Activated naive CD4-positive, alpha-beta T cell treated with anti-CD3 and anti-CD28 coated beads, Interleukin-2, amount 50 U/mL, for 72 hours (primary cell): ENCODE data around the gene CAPN15. TPM values are rescaled to one million over a fixed set of nuclear protein-coding genes. Genes with fewer than 3 reads are reported as not detected.

Experiments used
- ATAC-seq, 2 donors: fragments of 150-1000 bp; cut with Tn5 transposase; 2 replicates each; pipeline ENCODE4 v1.10.0; 2021; ENCODE audit warnings: mild to moderate bottlenecking in 2 of 2, moderate library complexity in 2 of 2
- DNase-seq, 2 donors: peaks; one replicate each; pipeline ENCODE4 v3.0.0; 2021 to 2022; ENCODE audit warnings: low spot score in 2 of 2
- H3K27ac Mint-ChIP-seq, 2 donors: one replicate each; pipeline ENCODE4 v1.8.0; 2022; ENCODE audit warnings: mild to moderate bottlenecking in 2 of 2, mixed read lengths in 2 of 2
- H3K36me3 Mint-ChIP-seq, 2 donors: one replicate each; pipeline ENCODE4 v1.8.0; 2022; ENCODE audit warnings: mixed read lengths in 2 of 2
- H3K9me3 Mint-ChIP-seq, 2 donors: one replicate each; pipeline ENCODE4 v1.8.0; 2022; ENCODE audit warnings: mixed read lengths in 2 of 2
- total RNA-seq, 2 donors: library from RNA; stranded (reverse); gene quantifications; one replicate each; pipeline ENCODE4 v1.2.3, GENCODE V29; 2022

CAPN15 gene
- total RNA-seq, 2 donors from 2014 or later: 55.5 to 76.5 TPM

GRCh38 chr16:560701-561412, 33.3 kb downstream of the CAPN15 start:
- Mint-ChIP-seq H3K27ac (no peak overlapping the region), H3K36me3 (no peaks in the 10 kb centered on the region), H3K9me3 (no peaks in the 10 kb centered on the region)
- no peak for DNase-seq
- no peak for ATAC-seq

GRCh38 chr16:561413-561794, 33.9 kb downstream of the CAPN15 start:
- H3K36me3 Mint-ChIP-seq: no peaks in the 10 kb centered on the region
- H3K9me3 Mint-ChIP-seq: no peaks in the 10 kb centered on the region
- no peak overlapping the region for H3K27ac Mint-ChIP-seq
- DNase-seq (no peak), ATAC-seq (no peak)

GRCh38 chr16:561957-562938, 34.7 kb downstream of the CAPN15 start:
- no peak for ATAC-seq

GRCh38 chr16:563072-563644, 35.6 kb downstream of the CAPN15 start:
- ATAC-seq (no peak), DNase-seq (no peak)
- Mint-ChIP-seq H3K36me3 (no peaks in the 10 kb centered on the region), H3K27ac (no peak overlapping the region), H3K9me3 (no peaks in the 10 kb centered on the region)

More at GRCh38 chr16:561957-562938, 34.7 kb downstream of the CAPN15 start:
- DNase-seq: no peak
- Mint-ChIP-seq H3K9me3 (no peaks in the 10 kb centered on the region), H3K27ac (no peak overlapping the region), H3K36me3 (no peaks in the 10 kb centered on the region)

- DNase-seq (no peak), ATAC-seq (no peak)
- Mint-ChIP-seq H3K9me3 (no peaks in the 10 kb centered on the region), H3K36me3 (no peaks in the 10 kb centered on the region), H3K27ac (no peak overlapping the region)
Observed at GRCh38 chr16:564690-565418, 37.3 kb downstream of the CAPN15 start.

GRCh38 chr16:565419-566330, 38.2 kb downstream of the CAPN15 start:
- Mint-ChIP-seq H3K36me3 (no peaks in the 10 kb centered on the region), H3K9me3 (no peaks in the 10 kb centered on the region), H3K27ac (no peak overlapping the region)
- DNase-seq: no peak
- no peak for ATAC-seq

GRCh38 chr16:566475-567372, 39.2 kb downstream of the CAPN15 start, which contains the start of gene NHLRC4:
Gene NHLRC4, plus strand, starts transcription at chr16:567005. Its CDS starts 1,043 bp downstream, at chr16:568048.
- H3K9me3 Mint-ChIP-seq: no peaks in the 10 kb centered on the region
- peak within 1 kb of the TSS; percentile 55 to 71 for H3K27ac Mint-ChIP-seq
- DNase-seq: peak in 1 of 2 donors; percentile 63
- no peaks in the 10 kb centered on the region for H3K36me3 Mint-ChIP-seq
- ATAC-seq: peak; percentile 57 to 62

- no peak for ATAC-seq
- Mint-ChIP-seq H3K27ac (peak overlapping the region in 1 of 2 donors; percentile 71), H3K36me3 (no peaks in the 10 kb centered on the region), H3K9me3 (no peaks in the 10 kb centered on the region)
- no peak for DNase-seq
Observed at GRCh38 chr16:567373-568256, 40.1 kb downstream of the CAPN15 start.

GRCh38 chr16:568401-569258, 41.1 kb downstream of the CAPN15 start:
- peak overlapping the region; percentile 86 to 96 for H3K27ac Mint-ChIP-seq
- no peaks in the 10 kb centered on the region for H3K9me3 Mint-ChIP-seq
- DNase-seq (no peak), ATAC-seq (no peak)
- H3K36me3 Mint-ChIP-seq: no peaks in the 10 kb centered on the region

- Mint-ChIP-seq H3K9me3 (no peaks in the 10 kb centered on the region), H3K27ac (peak within 1 kb of the TSS; percentile 86 to 97), H3K36me3 (no peaks in the 10 kb centered on the region)
- ATAC-seq: peak; percentile 65 to 81
- DNase-seq: peak; percentile 70 to 71
Observed at GRCh38 chr16:569445-570254, 42.1 kb downstream of the CAPN15 start, which contains the start of gene PIGQ. Gene PIGQ, plus strand, starts transcription at chr16:569968. Its CDS starts 4,107 bp downstream, at chr16:574075.

- Mint-ChIP-seq H3K36me3 (no peaks in the 10 kb centered on the region), H3K27ac (no peak overlapping the region), H3K9me3 (no peaks in the 10 kb centered on the region)
- DNase-seq (no peak), ATAC-seq (no peak)
Observed at GRCh38 chr16:572865-573650, 45.5 kb downstream of the CAPN15 start.
